GM19193 (cell line): ENCODE results near the gene SPPL2B.

Source experiments
- POLR2A ChIP-seq: IDR thresholded peaks from 4 replicates; pipeline ENCODE4 v1.6.1; 2011; ENCODE audit not compliant: insufficient read depth, insufficient read length; ENCODE audit errors: extremely low read depth

SPPL2B gene

GRCh38 chr19:2338751-2339643 is 10.5 kb downstream of the SPPL2B start:
- no peak for TF ChIP-seq POLR2A

- no peak for TF ChIP-seq POLR2A
These were observed 11.3 kb downstream of the SPPL2B start for GRCh38 chr19:2339644-2340310.

GRCh38 chr19:2340496-2341243 is 12.2 kb downstream of the SPPL2B start:
- TF ChIP-seq POLR2A, result no peak

- TF ChIP-seq POLR2A, result no peak
These were observed 12.8 kb downstream of the SPPL2B start for GRCh38 chr19:2341244-2341751.

GRCh38 chr19:2341982-2342381 is 13.5 kb downstream of the SPPL2B start:
- no peak for TF ChIP-seq POLR2A

- TF ChIP-seq POLR2A, result no peak
These were observed 14.3 kb downstream of the SPPL2B start for GRCh38 chr19:2342656-2343288.

GRCh38 chr19:2343289-2343982 is 15.0 kb downstream of the SPPL2B start:
- no peak for TF ChIP-seq POLR2A

- TF ChIP-seq POLR2A, result no peak
These were observed 15.9 kb downstream of the SPPL2B start for GRCh38 chr19:2344381-2344870.

GRCh38 chr19:2345076-2345475 is 16.6 kb downstream of the SPPL2B start:
- no peak for TF ChIP-seq POLR2A

GRCh38 chr19:2345794-2346663 is 17.5 kb downstream of the SPPL2B start:
- TF ChIP-seq POLR2A, result no peak

- TF ChIP-seq POLR2A, result no peak
These were observed 22.2 kb downstream of the SPPL2B start for GRCh38 chr19:2350656-2351055.

GRCh38 chr19:2351591-2351990 is 23.1 kb downstream of the SPPL2B start:
- no peak for TF ChIP-seq POLR2A

- no peak for TF ChIP-seq POLR2A
These were observed 23.6 kb downstream of the SPPL2B start for GRCh38 chr19:2352121-2352520.
